Gastroesophageal sphincter (tissue), 3 donors: Measurements from ENCODE around the gene CDK5R2.

ENCODE experiments used
- CTCF ChIP-seq, 4 experiments: fragments of 200-600 bp in 2 of 4; fragments of 450-650 bp in 2 of 4; sonication (generic) in 1 of 4; IDR thresholded peaks; one replicate each; pipeline ENCODE4 v1.5.1; 2017 to 2019; ENCODE audit warnings: antibody characterized with exemption in 4 of 4, mild to moderate bottlenecking in 2 of 4, moderate library complexity in 2 of 4
- EP300 ChIP-seq: sonication (generic); formaldehyde crosslinking; IDR thresholded peaks from one replicate; pipeline ENCODE4 v1.6.1; 2017; ENCODE audit warnings: antibody characterized with exemption, mild to moderate bottlenecking
- POLR2A ChIP-seq, 2 donors: fragments of 450-650 bp; IDR thresholded peaks; one replicate each; pipeline ENCODE4 v1.6.1; 2017; ENCODE audit warnings: antibody characterized with exemption in 2 of 2, mild to moderate bottlenecking in 2 of 2, moderate library complexity in 1 of 2
- POLR2AphosphoS5 ChIP-seq: sonication (generic); formaldehyde crosslinking; IDR thresholded peaks from one replicate; pipeline ENCODE4 v1.6.1; 2017; ENCODE audit warnings: antibody characterized with exemption

- TF ChIP-seq POLR2A (IDR thresholded peaks at IDR 0.05) (no peak), CTCF (IDR thresholded peaks at IDR 0.05) (no peak), POLR2AphosphoS5 (no peak), EP300 (no peak)
These were observed 4.7 kb downstream of the CDK5R2 start for GRCh38 chr2:218964041-218964771.
